ENCODE measurements around the gene SLC9B1. TPM values are rescaled to one million over a fixed set of nuclear protein-coding genes. Genes with fewer than 3 reads are reported as not detected.

Gene SLC9B1
- total RNA-seq, 4 donors from 2014 or later, result 0.30 to 1.4 (median 0.51) TPM

DNA sequence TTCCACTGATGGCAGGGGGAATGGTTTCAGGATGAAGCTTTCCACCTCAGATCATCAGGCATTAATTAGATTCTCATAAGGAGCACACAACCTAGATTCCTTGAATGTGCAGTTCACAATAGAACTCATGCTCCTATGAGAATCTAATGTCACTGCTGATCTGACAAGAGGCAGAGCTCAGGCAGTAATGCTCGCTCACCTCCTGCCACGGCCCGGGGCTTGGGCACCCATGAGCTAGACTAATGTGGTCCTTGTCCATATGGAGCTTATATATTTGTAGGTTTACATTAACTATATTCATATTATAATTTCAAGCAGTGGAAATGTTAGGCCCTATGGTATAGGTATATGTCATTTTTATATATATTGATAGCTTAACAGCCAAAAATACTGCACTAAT lies 32.6 kb upstream of the SLC9B1 start:
- no peak for DNase-seq (ENCODE audit: low spot score in 2 of 2)
- TF ChIP-seq, protein P1, sequence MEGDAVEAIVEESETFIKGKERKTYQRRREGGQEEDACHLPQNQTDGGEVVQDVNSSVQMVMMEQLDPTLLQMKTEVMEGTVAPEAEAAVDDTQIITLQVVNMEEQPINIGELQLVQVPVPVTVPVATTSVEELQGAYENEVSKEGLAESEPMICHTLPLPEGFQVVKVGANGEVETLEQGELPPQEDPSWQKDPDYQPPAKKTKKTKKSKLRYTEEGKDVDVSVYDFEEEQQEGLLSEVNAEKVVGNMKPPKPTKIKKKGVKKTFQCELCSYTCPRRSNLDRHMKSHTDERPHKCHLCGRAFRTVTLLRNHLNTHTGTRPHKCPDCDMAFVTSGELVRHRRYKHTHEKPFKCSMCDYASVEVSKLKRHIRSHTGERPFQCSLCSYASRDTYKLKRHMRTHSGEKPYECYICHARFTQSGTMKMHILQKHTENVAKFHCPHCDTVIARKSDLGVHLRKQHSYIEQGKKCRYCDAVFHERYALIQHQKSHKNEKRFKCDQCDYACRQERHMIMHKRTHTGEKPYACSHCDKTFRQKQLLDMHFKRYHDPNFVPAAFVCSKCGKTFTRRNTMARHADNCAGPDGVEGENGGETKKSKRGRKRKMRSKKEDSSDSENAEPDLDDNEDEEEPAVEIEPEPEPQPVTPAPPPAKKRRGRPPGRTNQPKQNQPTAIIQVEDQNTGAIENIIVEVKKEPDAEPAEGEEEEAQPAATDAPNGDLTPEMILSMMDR (IDR thresholded peaks at IDR 0.05), result no peak
- TF ChIP-seq POLR2A (IDR thresholded peaks at IDR 0.05), result no peak
- WGBS, 2 donors, result 94 to 99% methylated on average over 3 of the region's 3 CpGs
- no peak overlapping the region for H3K4me3 ChIP-seq (ENCODE audit: low read depth, poor library complexity, severe bottlenecking)
- intact Hi-C loops (cut with DNase I; ENCODE audit: low total_unique reads), result no loop called here

DNA sequence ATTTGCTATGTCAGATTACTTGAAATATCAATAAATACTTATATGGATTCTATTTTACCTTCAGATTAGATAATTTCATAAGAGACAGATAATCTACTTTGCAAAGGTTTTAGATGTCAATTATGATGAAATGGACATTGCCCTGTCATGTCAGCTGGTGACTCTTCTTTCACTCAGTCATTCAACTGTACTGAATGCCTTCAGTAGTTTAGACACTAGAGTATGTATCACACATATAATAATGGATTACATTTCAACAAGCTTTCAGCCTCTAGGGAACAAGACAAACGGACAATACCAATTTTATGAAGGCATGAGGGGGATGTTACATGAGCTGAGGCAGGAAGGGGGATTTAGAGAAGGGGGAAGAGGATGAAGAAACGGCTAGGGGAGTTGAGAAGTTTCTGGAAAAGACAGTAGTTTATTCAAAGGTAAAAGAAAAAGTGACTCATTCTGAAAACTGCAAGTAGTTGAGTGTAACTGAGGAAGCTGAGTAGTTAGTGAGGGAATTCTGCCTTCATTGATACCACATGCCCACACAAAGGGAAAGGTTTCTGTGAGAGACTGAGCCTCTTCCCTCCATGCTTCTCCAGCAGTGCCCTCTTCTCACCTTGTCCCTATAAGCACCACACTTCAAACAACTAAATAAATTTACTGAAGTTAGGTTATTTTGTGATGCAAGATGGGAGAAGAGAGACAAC lies 31.4 kb upstream of the SLC9B1 start:
- no peak for DNase-seq (ENCODE audit: low spot score in 2 of 2)
- TF ChIP-seq, protein P1 (IDR thresholded peaks at IDR 0.05), result no peak
- no peak for TF ChIP-seq POLR2A (IDR thresholded peaks at IDR 0.05)
- 44 to 56% methylated on average over 2 of the region's 2 CpGs for WGBS, 2 donors
- intact Hi-C loops (cut with DNase I; ENCODE audit: low total_unique reads), result no loop called here
- no peak overlapping the region for H3K4me3 ChIP-seq (ENCODE audit: low read depth, poor library complexity, severe bottlenecking)

DNA sequence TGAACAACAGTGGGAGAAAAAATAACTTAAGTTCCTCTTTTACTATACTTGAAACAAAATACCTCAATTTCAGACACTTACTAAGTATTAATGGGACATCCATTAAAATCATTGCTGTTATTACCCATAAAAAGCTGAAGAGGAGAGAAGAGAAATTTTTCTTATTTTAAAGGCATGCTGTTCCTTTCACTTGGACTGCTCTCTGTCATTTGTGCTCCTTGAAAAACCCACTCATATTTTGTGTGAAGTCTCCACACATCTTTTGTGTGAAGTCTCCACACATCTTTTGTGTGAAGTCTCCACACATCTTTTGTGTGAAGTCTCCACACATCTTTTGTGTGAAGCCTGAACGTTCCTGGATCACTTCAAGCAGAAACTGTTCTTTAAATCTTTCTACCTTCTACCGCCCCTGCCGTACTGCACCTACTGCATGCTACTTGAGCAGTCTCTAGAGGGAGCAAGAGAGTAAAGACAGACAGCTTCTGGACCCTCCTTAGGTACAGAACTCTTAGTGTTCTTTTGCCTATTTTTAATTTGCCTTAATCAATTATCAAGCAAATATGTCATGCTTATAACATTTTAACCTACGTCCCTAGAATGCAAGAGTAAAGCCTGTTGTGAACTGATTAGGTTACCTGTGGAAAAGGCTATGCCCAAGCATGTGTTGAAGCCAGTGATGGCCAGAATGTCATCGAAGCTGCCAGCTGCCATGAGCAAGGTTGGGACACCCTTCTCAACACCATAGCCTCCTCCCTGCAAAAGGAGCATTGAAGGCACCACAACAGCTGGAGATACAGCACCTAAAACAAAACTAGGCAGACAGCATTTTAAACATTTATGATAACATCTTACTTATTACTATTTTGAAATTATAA lies 27.1 kb upstream of the SLC9B1 start:
- no peak for DNase-seq (ENCODE audit: low spot score in 2 of 2)
- H3K4me3 ChIP-seq (ENCODE audit: low read depth, poor library complexity, severe bottlenecking), result no peak overlapping the region
- WGBS, 2 donors, result 47 to 49% methylated on average over 5 of the region's 5 CpGs
- intact Hi-C loops (cut with DNase I; ENCODE audit: low total_unique reads), result no loop called here
- TF ChIP-seq POLR2A (IDR thresholded peaks at IDR 0.05), result no peak
- TF ChIP-seq, protein P1 (IDR thresholded peaks at IDR 0.05), result no peak

DNA sequence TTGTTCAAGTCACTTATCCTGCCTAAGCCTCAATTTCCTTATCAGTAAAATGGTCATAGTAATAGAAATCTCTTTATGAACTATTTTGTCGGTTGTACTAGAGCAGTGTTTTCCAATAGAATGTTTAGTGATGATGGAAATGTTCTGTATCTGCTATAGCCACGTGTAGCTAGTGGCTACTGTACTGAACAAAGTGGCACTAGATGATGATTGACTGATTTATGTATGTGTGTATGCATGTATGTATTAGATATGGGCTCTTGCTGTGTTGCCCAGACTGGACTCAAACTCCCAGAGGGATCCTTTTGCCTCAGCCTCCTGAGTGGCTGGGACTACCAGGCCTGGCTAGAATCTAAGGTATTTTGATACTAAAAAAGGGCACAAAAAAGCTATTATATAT lies 24.7 kb upstream of the SLC9B1 start:
- no peak overlapping the region for H3K4me3 ChIP-seq (ENCODE audit: low read depth, poor library complexity, severe bottlenecking)
- TF ChIP-seq, protein P1 (IDR thresholded peaks at IDR 0.05), result no peak
- TF ChIP-seq POLR2A (IDR thresholded peaks at IDR 0.05), result no peak
- no peak for DNase-seq (ENCODE audit: low spot score in 2 of 2)
- intact Hi-C loops (cut with DNase I; ENCODE audit: low total_unique reads), result no loop called here
- 83 to 92% methylated on average over 2 of the region's 2 CpGs for WGBS, 2 donors

DNA sequence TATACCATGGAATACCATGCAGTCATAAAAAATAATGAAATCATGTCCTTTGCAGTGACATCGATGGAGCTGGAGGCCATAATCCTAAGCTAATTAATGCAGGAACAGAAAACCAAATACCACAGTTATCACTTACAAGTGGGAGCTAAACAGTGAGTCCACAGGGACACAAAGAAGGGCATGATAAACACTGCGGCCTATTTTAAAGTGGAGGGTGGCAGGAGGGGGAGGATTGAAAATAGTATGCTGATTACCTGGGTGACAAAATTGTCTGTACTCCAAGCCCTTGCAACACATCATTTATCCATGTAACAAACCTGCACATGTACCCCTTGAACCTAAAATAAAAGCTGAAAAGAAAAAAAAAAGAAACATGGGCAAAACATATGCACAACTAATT lies 16.7 kb upstream of the SLC9B1 start:
- intact Hi-C loops (cut with DNase I; ENCODE audit: low total_unique reads), result no loop called here
- H3K4me3 ChIP-seq (ENCODE audit: low read depth, poor library complexity, severe bottlenecking), result no peak overlapping the region
- no peak for DNase-seq (ENCODE audit: low spot score in 2 of 2)
- WGBS, 2 donors, result 95 to 98% methylated on average over 2 of the region's 2 CpGs
- no peak for TF ChIP-seq POLR2A (IDR thresholded peaks at IDR 0.05)
- TF ChIP-seq, protein P1 (IDR thresholded peaks at IDR 0.05), result no peak

All from lower leg skin (tissue), 4 donors.